GM18526 (cell line): ENCODE results near the gene PGLYRP1.

Experiments
- POLR2A ChIP-seq: IDR thresholded peaks from 3 replicates; pipeline ENCODE4 v1.6.1; 2011; ENCODE audit not compliant: insufficient read length; ENCODE audit errors: extremely low read depth

The PGLYRP1 gene

GRCh38 chr19:45971260-45971902, 51.5 kb downstream of the PGLYRP1 start:
- TF ChIP-seq POLR2A, result no peak

GRCh38 chr19:45969676-45970075, 53.2 kb downstream of the PGLYRP1 start:
- no peak for TF ChIP-seq POLR2A
